VCaP (cell line): ENCODE results near the gene CRYBG1.

Experiments used
- H3K27ac ChIP-seq: fragments of 450-650 bp; 2 replicates; pipeline ENCODE4 v1.5.1; 2017
- CTCF ChIP-seq: fragments of 450-650 bp; conservative IDR thresholded peaks from 2 replicates; pipeline ENCODE4 v1.5.1; 2017; ENCODE audit warnings: mild to moderate bottlenecking, moderate library complexity

Gene CRYBG1

GRCh38 chr6:106611030-106611429 is 250.5 kb downstream of the CRYBG1 start:
- no peak overlapping the region for H3K27ac ChIP-seq
- no peak for TF ChIP-seq CTCF

- H3K27ac ChIP-seq, result no peak overlapping the region
- no peak for TF ChIP-seq CTCF
Observed at GRCh38 chr6:106612671-106613416, 252.3 kb downstream of the CRYBG1 start.

GRCh38 chr6:106613590-106613989 is 253.1 kb downstream of the CRYBG1 start:
- no peak for TF ChIP-seq CTCF

GRCh38 chr6:106614166-106614565 is 253.6 kb downstream of the CRYBG1 start:
- no peak for TF ChIP-seq CTCF
- H3K27ac ChIP-seq, result no peak overlapping the region

More at GRCh38 chr6:106613590-106613989, 253.1 kb downstream of the CRYBG1 start:
- H3K27ac ChIP-seq, result no peak overlapping the region

GRCh38 chr6:106614592-106615257 is 254.2 kb downstream of the CRYBG1 start:
- TF ChIP-seq CTCF, result no peak
- no peak overlapping the region for H3K27ac ChIP-seq

- no peak overlapping the region for H3K27ac ChIP-seq
Observed at GRCh38 chr6:106617302-106617701, 256.8 kb downstream of the CRYBG1 start.

More at GRCh38 chr6:106617302-106617701, 256.8 kb downstream of the CRYBG1 start:
- TF ChIP-seq CTCF, result no peak
